NCI-H748 treated with DMSO at 0.1 percent for 48 hours (cell line): ENCODE data around the gene INPP5D.
"Not testable (repeated sequence)": the region's sequence is repeated elsewhere in the genome, so short reads cannot be mapped to it uniquely, and the experiment has no call there.

Experiments
- DNase-seq: peaks from one replicate; lab custom pipeline; 2025; lab: John Stamatoyannopoulos, UW

The INPP5D gene

DNA sequence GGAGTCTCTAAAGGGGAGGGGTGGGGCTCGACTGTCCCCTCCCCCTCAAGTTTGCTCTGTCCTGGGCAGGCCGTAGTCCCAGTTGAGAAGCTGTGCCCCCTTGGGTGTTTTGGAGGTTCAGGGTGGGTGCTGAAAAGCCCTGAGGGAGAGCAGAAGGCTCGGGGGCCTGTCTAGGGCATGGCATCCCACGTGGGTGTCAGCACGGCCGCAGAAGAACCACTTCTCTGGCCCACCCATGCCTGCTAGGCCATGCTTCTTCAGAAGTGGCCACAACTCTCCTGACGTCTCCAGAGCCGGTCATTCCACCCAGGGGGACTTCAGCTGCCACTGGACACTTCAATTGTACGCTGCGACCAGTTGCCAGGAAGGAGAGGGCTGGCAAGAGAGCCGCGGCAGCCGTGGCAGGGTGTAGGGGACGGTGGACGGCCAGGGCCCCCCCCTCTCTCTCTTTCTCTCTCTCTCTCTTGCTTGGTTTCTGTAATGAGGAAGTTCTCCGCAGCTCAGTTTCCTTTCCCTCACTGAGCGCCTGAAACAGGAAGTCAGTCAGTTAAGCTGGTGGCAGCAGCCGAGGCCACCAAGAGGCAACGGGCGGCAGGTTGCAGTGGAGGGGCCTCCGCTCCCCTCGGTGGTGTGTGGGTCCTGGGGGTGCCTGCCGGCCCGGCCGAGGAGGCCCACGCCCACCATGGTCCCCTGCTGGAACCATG, at the start of gene INPP5D:
TSS of gene INPP5D (plus strand) at position 546 of the 704 bp plus-strand sequence. CDS start at position 683, 137 bp downstream.
- DNase-seq, result no peak

DNA sequence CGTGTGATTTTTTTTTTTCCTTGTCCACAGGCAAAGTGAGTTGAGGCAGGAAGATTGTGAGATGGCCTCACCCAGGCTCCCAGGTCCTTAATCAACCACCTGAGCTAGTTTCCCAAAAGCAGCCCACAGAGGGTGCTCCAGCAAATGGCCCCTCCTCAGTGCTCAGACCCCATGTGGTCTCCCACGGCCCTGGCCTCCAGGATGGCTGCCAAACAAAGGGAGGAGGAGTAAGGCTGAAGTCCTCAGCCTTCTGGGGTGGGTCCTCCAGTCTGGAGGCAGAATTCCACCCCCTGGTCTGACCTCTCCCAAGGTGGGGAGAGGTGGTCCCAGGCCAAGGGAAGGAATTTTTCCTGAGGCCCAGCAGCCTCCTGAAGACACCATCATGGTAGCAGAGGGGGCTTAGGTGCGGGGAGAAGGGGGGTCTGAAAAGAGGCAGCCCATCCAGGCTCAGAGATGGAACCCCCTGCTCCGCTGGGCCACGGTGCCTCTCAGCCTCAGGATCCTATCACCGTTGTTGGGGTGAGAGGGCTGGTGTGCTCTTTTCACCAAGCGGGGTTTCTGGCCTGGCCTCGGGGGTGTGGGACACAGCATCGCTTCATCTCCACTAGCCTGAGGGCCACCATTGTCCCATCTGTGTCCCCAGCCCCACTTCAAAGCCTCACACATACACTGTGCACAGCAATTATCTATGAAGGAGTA, 49.4 kb upstream of the INPP5D start:
- DNase-seq, result no peak

DNA sequence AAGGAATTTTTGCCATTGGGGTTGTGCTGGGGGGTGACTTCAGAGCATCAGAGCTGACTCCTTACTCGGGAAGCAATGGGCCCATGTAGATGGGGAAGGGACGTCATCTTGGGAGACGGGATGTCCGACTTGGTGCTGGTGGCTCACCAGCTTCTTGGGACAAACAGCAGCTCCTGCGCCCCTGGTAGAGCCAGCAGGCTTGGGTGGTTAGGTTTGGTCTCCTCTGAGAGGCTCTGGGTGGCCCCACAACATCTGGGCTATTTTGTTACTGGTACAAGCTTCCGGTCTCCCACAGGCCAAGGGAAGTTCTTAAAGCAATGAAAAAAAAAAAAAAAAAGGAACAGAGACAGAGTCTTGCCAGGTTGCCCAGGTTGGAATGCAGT, 48.9 kb upstream of the INPP5D start:
- DNase-seq, result no peak

DNA sequence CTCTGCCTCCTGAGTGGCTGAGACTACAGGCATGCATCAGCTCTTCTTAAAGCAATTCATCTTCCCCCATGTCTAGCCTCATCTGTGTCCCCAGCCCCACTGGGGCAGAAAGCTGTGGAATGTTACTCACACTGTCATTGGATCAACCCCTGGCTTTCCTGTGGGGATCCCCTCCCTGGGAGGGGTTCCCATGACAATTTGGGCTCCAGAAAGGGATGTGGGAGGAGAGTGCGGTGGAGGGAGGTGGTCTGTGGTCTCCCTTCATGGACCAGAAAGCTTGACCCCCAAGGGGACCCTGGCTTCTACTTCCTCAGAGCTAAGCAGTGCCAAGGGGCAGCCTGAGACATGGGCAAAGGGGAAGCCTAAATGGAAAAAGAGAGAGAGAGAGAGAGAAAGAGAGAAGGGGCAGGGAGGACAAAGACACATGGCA, 48.4 kb upstream of the INPP5D start:
- no peak for DNase-seq

DNA sequence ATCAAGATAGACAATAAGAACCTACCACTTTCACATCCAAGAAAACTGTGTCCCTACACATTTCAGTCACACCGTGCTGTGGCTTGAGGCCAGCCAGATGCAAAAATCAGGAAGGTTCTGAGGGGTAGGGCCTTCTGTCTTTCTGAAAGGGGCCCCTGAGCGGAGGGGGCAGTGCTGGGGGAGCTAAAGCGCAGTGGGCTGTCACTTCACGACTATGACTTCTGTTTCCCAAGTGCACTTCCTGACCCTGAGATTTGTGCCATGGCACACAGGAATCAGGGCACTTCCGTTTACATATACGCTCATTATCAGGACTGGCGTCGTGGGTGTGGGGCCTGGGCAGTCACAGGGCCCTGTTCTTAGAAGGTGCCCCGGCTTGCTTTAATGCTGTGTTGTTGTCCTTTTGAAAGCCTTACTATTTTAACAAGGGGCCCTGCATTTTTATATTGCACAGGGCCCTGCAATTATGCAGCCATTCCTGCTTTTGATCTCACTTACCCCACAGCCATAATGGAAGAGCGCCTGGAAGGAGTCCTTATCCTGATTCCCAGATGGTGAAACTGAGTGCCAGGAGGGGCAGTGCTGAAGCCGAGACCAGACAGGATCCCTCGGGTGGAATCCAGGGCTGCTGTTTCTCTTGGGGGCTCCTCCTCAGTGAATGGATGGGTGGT, 47.7 kb upstream of the INPP5D start:
- no peak for DNase-seq

DNA sequence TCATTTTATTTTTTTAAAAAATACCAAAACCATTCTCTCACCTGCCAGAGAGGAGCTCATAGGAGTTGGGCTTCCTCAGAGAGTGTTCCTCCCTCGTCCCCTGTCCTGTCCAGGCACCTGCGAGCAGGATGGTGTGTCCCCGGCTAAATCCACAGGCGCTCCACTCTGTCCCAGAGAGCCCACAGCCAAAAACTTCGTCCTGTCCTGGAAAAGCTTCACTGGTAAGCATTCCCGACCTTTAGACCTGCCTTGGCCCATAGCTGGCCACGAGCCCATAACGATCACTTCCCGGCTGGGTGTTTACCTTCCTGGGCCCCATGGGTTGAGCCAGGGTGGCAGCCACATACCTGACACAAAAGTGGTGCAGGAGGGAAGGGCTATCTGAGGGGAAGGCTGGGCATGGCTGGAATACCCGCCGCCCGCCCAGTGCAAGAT, 47.1 kb upstream of the INPP5D start, which contains the start of gene NGEF:
TSS of gene NGEF (minus strand) at position 230 of the 435 bp plus-strand sequence. CDS start 38,366 bp downstream, outside the sequence.
- DNase-seq, result no peak

DNA sequence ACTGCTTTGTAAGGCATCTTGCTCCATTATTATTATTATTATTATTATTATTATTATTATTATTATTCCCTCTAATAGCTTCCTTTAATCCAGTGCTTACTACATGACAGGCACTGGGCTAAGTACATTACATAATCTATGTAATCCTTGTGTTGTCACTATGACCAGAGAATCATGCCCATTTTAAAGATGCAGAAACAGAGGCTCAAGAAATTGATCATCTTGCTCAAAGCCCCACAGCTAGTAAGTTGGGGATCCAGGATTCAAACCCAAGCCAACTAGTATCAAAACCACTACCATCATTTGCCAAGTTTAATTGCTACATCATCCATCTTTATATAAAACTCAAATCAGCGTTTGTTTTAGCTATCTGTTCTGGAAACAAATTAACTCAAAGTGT, 46.5 kb upstream of the INPP5D start:
- DNase-seq, result no peak

DNA sequence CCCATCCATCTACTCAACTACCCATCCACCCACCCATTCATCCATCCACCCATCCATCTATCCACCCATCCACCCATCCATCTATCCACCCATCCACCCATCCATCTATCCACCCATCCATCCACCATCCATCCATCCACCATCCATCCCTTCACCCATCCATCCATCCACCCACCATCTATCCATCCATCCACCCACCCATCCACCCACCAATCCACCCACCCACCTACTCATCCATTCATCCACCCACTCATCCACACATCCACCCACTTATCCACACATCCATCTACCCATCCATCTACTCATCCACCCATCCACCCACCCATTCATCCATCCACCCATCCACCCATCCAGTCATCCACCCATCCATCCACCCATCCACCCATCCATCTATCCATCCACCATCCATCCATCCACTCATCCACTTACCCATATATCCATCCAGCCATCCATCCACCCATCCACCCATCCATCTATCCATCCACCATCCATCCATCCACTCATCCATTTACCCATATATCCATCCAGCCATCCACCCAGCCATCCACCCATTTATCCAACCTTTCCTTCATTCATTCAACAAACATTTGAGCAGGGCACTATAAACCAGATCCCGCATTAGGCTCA, 45.0 kb upstream of the INPP5D start:
- no peak for DNase-seq

DNA sequence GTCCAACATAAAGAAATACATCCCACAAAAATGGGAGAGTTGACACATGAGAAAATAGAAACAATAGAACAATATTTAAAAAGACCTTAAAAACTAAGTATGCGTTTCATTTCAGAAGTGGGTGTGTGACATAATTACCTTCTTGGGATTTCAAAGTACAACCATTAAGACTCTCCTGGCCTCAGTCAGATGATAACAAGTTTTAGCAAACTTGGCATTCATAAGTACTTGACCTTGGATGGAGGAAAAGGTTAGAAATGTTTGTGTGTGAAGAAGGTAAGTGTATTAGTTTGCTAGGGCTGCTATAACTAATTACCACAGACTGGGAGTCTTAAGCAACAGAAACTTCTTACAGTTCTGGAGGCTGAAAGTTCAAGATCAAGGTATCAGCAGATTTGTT, 42.2 kb upstream of the INPP5D start:
- DNase-seq, result no peak

DNA sequence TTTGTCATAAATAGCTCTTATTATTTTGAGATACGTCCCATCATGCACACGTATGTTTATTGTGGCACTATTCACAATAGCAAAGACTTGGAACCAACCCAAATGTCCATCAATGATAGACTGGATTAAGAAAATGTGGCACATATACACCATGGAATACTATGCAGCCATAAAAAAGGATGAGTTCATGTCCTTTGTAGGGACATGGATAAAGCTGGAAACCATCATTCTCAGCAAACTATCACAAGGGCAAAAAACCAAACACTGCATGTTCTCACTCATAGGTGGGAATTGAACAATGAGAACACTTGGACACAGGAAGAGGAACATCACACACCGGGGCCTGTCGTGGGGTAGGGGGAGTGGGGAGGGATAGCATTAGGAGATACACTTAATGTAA, 40.5 kb upstream of the INPP5D start:
- DNase-seq, result not testable (repeated sequence)

DNA sequence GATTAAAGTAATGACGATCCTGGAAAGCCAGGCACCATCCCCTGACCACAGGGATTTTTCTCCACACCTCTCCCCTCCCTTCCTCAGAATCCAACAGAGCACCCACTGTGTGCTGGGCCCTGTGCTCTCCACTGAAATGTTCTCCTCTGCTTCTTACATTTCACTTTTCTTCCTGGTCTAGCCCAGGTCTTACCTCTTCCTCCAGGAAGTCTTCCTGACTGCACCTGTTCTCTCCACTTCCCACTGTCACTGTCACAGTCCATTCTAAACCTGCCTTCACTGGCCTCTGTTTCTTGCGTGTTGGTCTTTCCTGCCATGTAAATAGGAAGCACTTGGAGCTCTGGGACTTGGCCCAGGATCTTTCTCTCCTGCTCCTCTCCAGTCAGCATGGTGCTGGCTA, 39.7 kb upstream of the INPP5D start:
- no peak for DNase-seq

DNA sequence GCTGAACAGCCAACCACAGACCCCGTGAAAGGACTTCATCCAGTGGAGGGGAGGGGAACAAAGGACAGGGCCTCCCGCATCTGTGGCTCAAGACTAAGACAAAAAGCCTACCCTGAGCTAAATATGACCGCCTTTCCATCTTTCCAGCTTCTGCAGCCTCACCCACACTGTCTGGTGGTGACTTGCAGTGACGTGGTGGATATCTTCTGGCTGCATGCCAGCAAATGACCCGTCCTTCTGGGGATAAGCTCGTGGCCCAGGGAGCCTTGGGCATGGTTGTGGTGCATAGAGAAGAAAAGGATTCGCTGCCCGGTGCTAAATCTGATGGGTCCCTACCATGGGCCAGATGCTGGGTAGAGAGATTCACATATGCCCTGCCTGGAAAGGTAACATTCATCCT, 38.4 kb upstream of the INPP5D start:
- no peak for DNase-seq

DNA sequence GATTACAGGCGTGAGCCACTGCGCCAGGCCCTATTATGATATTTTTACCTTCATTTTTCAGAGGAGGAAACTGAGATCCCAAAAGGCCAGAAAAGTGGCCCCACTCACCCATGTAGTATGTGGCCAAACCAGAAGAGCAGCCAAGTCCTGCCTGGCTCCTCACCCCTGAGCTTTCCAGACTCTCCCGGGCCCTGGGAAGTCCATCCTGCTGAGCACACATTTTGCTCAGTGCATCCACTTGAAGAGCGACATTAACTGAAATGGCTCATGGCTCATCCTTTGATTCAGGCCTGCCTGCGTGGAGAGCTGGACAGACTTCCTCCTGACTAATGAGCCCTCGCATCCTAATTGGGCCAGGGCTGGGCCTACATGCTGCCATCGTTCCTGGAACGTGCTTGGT, 37.6 kb upstream of the INPP5D start:
- DNase-seq, result no peak

DNA sequence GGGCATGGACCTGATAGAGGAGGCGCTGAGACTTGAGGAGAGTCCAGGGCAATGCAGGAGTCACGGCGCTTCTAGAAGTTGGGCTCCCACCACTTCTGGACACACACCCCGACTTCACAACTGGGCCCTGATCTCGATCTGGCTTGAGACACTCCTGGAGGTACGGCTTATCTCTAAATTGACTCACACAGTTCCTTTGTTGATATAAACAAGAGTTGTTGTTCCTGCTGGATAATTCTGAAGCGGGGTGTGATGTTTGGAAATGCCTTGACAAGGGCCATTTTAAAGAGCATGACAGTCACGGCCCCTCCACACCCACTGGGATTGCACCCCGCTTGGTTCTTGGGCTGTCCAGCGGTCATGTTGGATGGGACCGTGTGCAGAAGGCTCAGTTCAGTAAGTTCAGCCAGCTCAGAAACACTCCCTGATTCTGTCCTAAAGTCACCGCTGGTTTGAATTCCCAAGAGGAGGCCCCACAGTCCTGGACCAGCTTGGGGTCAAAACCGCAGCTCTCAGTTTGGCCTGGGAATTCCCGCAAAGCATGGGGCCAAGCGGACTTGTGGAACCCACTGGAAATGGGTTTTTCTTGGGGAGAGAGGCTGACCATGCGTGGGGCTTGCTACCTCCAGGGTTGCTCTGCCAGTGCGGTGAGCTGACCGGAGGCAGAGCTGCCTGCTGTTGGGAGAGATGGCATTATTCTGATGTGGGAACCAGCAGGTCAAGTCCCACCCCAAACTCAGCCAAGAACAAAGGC, 37.0 kb upstream of the INPP5D start:
- no peak for DNase-seq

DNA sequence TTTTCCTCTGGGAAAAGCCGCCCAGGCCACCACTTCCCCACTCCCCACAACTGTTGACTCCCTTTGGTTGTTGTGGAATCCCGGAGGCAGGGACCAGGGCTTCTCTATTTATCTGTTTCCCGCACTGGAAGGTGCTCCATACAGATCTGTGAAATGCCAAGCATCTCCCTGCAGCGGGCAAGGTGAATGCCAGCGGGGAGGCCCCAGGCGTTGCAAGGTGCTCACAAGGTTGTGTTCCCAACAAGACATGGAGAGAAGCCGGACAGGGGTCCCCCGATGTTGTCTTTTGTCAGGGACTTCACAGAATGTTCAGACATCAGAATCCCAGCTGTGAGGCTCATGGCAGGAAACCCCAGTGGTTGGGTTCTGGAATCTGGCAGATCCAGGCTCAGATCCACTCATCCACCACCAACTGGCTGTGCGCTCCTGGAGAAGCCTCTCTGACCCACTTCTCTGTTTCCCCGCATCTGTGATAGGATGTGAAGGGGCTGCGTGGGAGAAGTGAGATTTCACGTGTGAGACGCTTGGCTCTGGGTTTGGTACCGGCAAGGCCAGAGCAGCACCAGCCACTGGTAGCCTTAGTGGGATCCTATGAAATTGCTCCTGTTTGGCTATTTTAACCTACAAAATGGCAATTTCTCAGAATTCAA, 36.3 kb upstream of the INPP5D start:
- DNase-seq, result no peak

DNA sequence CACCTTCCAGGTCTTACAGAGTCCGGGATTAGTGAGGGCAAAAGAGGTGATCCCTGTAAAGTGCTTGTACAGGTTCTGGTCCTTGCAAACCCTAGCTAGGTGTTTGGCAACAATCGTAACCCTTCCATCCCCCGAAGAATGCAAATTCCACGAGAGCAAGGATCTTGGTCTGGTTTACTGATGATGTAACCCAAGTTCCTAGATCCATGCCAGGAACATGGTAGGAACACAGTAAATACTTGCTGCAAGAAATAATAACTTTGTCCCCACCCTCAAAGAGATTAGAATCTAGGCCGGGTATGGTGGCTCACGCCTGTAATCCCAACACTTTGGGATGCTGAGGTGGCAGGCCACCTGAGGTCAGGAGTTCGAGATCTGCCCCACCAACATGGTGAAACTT, 34.4 kb upstream of the INPP5D start:
- DNase-seq, result no peak

DNA sequence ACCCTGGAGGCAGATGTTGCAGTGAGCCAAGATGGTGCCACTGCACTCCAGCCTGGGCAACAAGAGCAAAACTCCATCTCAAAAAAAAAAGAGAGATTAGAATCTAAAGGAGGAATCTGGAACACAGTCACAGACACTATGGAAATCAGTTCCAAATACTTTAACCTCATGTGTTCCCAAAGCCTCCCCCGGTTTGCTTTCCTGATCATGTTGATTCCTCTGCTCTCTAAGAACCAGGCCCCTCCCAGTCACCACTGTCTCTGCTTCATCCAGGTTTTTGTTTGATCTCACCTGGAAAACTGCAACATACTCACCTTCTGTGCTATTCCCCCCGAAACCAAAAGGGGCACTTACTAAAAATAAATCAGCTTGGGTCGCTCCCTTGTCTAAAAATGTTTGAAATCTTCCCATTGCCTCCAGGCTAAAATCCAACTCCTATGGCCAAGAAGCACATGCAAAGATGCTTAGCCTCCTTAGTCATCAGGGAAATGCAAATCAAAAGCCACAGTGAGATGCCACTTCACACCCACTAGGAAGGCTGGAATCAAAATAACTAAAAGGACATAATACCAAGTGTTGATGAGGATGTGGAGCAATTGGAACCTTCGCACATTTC, 33.8 kb upstream of the INPP5D start:
- no peak for DNase-seq

DNA sequence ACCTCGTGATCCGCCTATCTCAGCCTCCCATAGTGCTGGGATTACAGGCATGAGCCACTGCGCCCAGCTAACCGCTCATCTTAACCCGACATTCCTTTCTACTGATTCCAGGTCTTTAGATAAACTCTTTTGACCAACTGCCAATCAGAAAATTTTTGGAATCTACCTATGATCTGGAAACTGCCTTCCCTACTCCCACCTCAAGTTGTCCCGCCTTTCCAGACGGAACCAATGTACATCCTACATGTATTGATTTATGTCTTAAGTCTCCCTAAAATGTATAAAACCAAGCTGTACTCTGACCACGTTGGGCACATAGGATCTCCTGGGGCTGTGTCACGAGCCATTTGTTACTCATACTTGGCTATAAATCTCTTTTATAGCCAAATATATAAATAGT, 30.8 kb upstream of the INPP5D start:
- no peak for DNase-seq

DNA sequence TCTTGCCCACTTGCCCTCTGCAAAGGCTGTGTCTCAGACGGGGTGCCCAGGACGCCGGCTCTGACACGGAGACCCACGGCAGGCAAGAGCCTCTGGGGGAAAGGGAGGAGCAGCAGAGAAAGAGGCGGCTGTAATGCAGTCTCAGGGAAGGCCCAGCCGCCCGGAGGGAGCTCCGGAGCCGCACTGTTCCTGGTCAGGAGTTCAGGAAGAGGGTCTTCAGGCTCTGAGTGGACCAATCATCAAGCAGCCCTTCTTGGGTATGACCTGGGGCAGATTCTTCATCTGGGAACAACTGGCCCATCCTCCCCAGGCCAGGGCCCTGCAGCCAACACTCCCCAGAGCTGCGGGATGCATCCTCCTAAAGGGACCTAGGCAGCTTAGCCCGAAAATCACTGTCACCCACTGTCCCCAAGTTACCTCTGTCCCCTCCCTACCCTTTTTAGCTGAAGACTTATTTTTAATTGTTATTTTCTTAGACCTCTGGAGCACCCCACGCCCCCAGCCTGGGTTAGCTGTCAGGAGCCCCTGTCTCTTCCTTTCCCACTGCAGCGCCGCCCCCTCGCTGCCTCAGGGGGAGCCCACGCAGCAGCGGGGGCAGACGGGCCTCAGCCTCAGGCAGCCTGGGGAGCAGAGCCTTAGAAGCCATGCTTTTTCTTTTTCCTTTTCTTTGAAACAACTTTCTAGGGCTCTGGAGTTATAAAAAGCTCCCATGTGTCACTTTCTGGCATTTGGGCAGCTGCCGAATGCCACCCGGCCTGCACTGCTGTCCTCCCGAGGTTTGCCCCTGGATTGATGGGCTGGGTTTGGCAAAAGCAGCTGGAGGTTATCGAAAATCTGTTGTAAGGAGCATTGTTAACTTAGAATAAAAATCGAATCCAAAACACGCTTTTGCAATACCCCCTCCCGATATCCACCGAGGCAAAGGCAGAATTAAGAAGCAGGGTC, 28.3 kb upstream of the INPP5D start:
- DNase-seq, result no peak
